Esophagus muscularis mucosa (tissue), 4 donors: ENCODE results near the gene KSR1. TPM values are rescaled to one million over a fixed set of nuclear protein-coding genes. Genes with fewer than 3 reads are reported as not detected.

ENCODE experiments used
- DNase-seq: peaks from one replicate; pipeline ENCODE4 v3.0.0-alpha.2; 2017; ENCODE audit errors: extremely low spot score
- H3K27ac ChIP-seq, 4 donors: fragments of 200-600 bp; sonication (generic); replicated peaks in 1 of 4; 1 replicate in 3 of 4; 2 replicates in 1 of 4; pipeline ENCODE4 v1.5.1; 2016 to 2019; ENCODE audit warnings: mild to moderate bottlenecking in 1 of 4
- H3K27me3 ChIP-seq, 4 donors: fragments of 200-600 bp; sonication (generic); one replicate each; pipeline versions ENCODE4 v1.5.1 to v1.6.0; 2016 to 2019
- H3K36me3 ChIP-seq, 4 donors: fragments of 200-600 bp; sonication (generic); one replicate each; pipeline ENCODE4 v1.5.1; 2016 to 2019
- H3K4me1 ChIP-seq, 4 donors: fragments of 200-600 bp; sonication (generic); one replicate each; pipeline ENCODE4 v1.5.1; 2016 to 2019
- H3K4me3 ChIP-seq, 4 donors: fragments of 200-600 bp; sonication (generic); 1 replicate in 2 of 4; 2 replicates in 2 of 4; pipeline ENCODE4 v1.5.1; 2016 to 2019; ENCODE audit warnings: mild to moderate bottlenecking in 4 of 4, moderate library complexity in 1 of 4
- H3K9me3 ChIP-seq, 4 donors: fragments of 200-600 bp; sonication (generic); 1 replicate in 3 of 4; 2 replicates in 1 of 4; pipeline ENCODE4 v1.5.1; 2016 to 2019
- EP300 ChIP-seq: sonication (generic); formaldehyde crosslinking; IDR thresholded peaks from one replicate; pipeline ENCODE4 v1.6.1; 2017; ENCODE audit warnings: antibody characterized with exemption
- POLR2A ChIP-seq: fragments of 450-650 bp; IDR thresholded peaks from one replicate; pipeline ENCODE4 v1.6.1; 2017; ENCODE audit warnings: antibody characterized with exemption, moderate library complexity, mild to moderate bottlenecking, low read depth
- POLR2AphosphoS5 ChIP-seq, 2 donors: sonication (generic); formaldehyde crosslinking; IDR thresholded peaks; one replicate each; pipeline ENCODE4 v1.6.1; 2017; ENCODE audit warnings: antibody characterized with exemption in 2 of 2
- WGBS: methylation state at CpG from one replicate; pipeline ENCODE4 v1.1.5; 2018; 5-methylcytosine and 5-hydroxymethylcytosine counted together
- intact Hi-C: fragments of 100-400 bp; cut with DNase I; formaldehyde crosslinking; loops from one replicate; pipeline ENCODE4 v1.15.1; 2023
- total RNA-seq, 4 donors: library from RNA; depleted of rRNA; stranded (reverse); fragments of >200 nt; gene quantifications; one replicate each; pipeline versions ENCODE4 v1.1.0 to v1.2.1, GENCODE V29; 2016
- TF ChIP-seq, protein P1 (sequence below), 3 experiments: fragments of 200-600 bp in 2 of 3; fragments of 450-650 bp in 1 of 3; sonication (generic) in 2 of 3; IDR thresholded peaks; one replicate each; pipeline ENCODE4 v1.5.1; 2017 to 2019; ENCODE audit warnings: antibody characterized with exemption in 3 of 3, mild to moderate bottlenecking in 2 of 3, moderate library complexity in 1 of 3

The KSR1 gene
- total RNA-seq, 4 donors from 2014 or later, result 13.3 to 18.9 (median 13.7) TPM

DNA sequence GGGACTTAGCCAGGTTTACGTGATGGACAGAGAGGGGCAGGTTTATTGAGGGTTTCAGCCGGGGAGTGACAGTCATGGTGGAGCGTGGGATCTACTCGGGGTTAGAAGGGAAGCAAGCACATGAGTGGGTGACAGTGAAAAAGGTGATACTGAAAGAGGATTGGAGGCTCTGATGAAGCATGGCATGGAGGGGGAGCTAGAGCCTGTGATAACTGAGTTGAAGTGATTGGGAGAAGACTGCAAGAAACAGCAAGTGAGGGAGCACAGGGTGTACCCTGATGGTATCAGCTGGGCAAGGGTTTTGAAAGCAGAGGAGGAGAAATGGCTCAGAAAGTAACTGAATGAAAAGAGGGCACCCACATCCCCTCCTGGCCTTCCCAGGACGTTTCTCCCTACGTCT, 6.7 kb upstream of the KSR1 start:
- H3K4me3 ChIP-seq, result no peak overlapping the region
- WGBS, result 91% methylated on average over 6 of the region's 6 CpGs
- intact Hi-C loops, result loop anchor here (5.0 kb wide), 1 partner anchor 87 kb away; no protein-coding TSS in a partner anchor
- H3K27me3 ChIP-seq, result no peaks in the 10 kb centered on the region
- no peak overlapping the region for H3K27ac ChIP-seq
- H3K9me3 ChIP-seq, result no peaks in the 10 kb centered on the region
- H3K36me3 ChIP-seq, result no peaks in the 10 kb centered on the region
- no peaks in the 10 kb centered on the region for H3K4me1 ChIP-seq
- TF ChIP-seq, protein P1, sequence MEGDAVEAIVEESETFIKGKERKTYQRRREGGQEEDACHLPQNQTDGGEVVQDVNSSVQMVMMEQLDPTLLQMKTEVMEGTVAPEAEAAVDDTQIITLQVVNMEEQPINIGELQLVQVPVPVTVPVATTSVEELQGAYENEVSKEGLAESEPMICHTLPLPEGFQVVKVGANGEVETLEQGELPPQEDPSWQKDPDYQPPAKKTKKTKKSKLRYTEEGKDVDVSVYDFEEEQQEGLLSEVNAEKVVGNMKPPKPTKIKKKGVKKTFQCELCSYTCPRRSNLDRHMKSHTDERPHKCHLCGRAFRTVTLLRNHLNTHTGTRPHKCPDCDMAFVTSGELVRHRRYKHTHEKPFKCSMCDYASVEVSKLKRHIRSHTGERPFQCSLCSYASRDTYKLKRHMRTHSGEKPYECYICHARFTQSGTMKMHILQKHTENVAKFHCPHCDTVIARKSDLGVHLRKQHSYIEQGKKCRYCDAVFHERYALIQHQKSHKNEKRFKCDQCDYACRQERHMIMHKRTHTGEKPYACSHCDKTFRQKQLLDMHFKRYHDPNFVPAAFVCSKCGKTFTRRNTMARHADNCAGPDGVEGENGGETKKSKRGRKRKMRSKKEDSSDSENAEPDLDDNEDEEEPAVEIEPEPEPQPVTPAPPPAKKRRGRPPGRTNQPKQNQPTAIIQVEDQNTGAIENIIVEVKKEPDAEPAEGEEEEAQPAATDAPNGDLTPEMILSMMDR (IDR thresholded peaks at IDR 0.05), result no peak
- no peak for TF ChIP-seq POLR2AphosphoS5 (IDR thresholded peaks at IDR 0.05)
- no peak for TF ChIP-seq POLR2A
- no peak for TF ChIP-seq EP300
- no peak for DNase-seq

DNA sequence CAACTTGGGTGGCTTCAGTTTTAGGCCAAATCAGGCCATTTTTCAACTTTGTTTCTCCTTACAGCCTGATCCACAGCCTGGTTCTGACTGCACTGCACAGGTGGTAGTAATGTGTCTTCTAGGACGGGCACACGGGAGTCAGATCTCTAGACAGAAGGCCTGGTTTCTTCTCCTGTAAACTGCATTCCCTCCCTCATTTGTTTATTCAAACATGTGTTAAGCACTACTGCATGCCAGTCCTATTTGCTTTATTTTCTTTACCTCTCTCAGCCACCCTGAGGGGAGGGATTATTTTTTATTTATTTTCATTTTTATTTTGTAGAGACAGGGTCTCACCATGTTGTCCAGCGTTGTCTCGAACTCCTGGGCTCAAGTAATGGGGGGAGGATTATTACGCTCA, 6.3 kb upstream of the KSR1 start:
- 85% methylated on average over 5 of the region's 5 CpGs for WGBS
- TF ChIP-seq POLR2A (no peak), POLR2AphosphoS5 (IDR thresholded peaks at IDR 0.05) (no peak), EP300 (no peak)
- TF ChIP-seq, protein P1 (IDR thresholded peaks at IDR 0.05), result no peak
- Histone ChIP-seq H3K27me3 (no peaks in the 10 kb centered on the region), H3K4me1 (no peaks in the 10 kb centered on the region), H3K27ac (no peak overlapping the region), H3K9me3 (no peaks in the 10 kb centered on the region), H3K36me3 (no peaks in the 10 kb centered on the region), H3K4me3 (no peak overlapping the region)
- intact Hi-C loops, result loop anchor here (5.0 to 10.0 kb wide), 2 partner anchors 88 to 215 kb away; no protein-coding TSS in a partner anchor
- DNase-seq, result no peak

DNA sequence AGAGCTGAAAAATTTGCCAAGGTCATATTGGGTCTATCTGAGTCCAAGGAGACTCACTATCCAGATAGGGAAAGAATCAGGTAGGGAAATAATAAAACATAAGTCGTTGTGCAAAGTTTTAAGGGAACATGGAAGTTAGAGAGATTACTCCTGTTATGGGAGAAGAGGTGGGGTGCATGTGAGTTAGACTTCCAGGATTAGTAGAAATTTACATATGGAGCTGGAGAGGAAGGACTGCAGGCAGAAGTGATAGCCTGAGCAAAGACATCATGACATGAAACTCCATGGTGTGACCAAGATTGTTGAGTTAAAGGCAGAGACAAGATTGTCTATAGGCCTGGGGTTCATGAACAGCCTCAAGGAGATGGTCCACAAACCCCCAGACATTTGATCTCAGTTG, 5.8 kb upstream of the KSR1 start:
- intact Hi-C loops, result loop anchor here (10.0 kb wide), 1 partner anchor 216 kb away; no protein-coding TSS in a partner anchor
- Histone ChIP-seq H3K27ac (no peak overlapping the region), H3K36me3 (no peaks in the 10 kb centered on the region), H3K27me3 (no peaks in the 10 kb centered on the region), H3K4me3 (no peak overlapping the region), H3K9me3 (no peaks in the 10 kb centered on the region), H3K4me1 (peaks cover 0 to 2% (median under 1%) of the 10 kb centered on the region in 4 donors)
- no peak for TF ChIP-seq POLR2AphosphoS5 (IDR thresholded peaks at IDR 0.05)
- TF ChIP-seq, protein P1 (IDR thresholded peaks at IDR 0.05), result no peak
- TF ChIP-seq EP300, result no peak
- no peak for TF ChIP-seq POLR2A
- WGBS, result 89% methylated on average over 1 of the region's 1 CpG
- DNase-seq, result no peak

DNA sequence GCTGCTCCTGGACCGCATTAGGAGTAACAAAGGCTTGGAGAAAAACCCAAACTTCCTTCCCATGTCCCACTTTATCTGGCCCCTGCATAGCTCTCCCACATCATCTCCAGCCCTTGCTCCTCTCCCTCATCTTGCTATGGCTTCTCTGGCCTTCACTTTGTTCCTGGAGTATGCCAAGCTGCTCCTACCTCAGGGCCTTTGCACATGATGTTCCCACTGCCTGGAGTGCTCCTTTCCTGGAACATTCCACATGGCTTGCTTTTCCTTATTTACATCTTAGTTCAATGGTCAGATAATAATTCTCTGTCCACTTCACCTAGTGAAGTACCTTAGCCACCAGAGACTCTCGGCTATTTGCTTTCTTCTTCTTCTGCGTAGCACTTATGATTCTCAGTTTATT, 4.3 kb upstream of the KSR1 start:
- H3K4me3 ChIP-seq, result no peak overlapping the region
- DNase-seq, result no peak
- H3K36me3 ChIP-seq, result no peaks in the 10 kb centered on the region
- peaks cover 3 to 10% (median 9%) of the 10 kb centered on the region in 4 donors for H3K4me1 ChIP-seq
- no peak overlapping the region for H3K27ac ChIP-seq
- no peaks in the 10 kb centered on the region for H3K27me3 ChIP-seq
- H3K9me3 ChIP-seq, result no peaks in the 10 kb centered on the region
- TF ChIP-seq POLR2AphosphoS5 (IDR thresholded peaks at IDR 0.05), result no peak
- no peak for TF ChIP-seq POLR2A
- no peak for TF ChIP-seq EP300
- 96% methylated on average over 3 of the region's 3 CpGs for WGBS
- intact Hi-C loops, result loop anchor here (10.0 kb wide), 1 partner anchor 217 kb away; no protein-coding TSS in a partner anchor

DNA sequence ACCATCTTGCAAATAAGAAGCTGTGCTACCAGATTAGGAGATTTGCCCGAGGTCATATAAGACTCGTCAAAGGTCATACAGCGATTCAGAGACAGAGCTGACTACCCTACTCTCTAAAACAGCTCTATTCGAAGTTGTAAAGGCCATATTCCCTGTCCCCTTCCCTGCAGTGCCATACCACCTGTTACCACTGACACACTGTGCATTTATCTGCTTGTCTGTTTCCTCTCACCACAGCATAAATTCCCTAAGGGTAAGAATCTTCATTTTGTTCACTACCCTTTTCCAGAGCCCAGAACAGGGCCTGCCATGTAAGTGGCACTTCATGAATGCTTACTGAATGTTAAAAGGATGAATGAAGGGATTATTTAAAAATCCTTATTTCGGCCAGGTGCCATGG, 3.4 kb upstream of the KSR1 start:
- DNase-seq, result no peak
- no peaks in the 10 kb centered on the region for H3K9me3 ChIP-seq
- no peaks in the 10 kb centered on the region for H3K27me3 ChIP-seq
- no peaks in the 10 kb centered on the region for H3K36me3 ChIP-seq
- 72% methylated on average over 5 of the region's 5 CpGs for WGBS
- intact Hi-C loops, result loop anchor here (10.0 kb wide), 1 partner anchor 218 kb away; no protein-coding TSS in a partner anchor
- peaks cover 12 to 20% (median 18%) of the 10 kb centered on the region in 4 donors for H3K4me1 ChIP-seq
- no peak for TF ChIP-seq EP300
- TF ChIP-seq, protein P1 (IDR thresholded peaks at IDR 0.05), result no peak
- no peak for TF ChIP-seq POLR2AphosphoS5 (IDR thresholded peaks at IDR 0.05)
- TF ChIP-seq POLR2A, result no peak
- H3K27ac ChIP-seq, result no peak overlapping the region
- no peak overlapping the region for H3K4me3 ChIP-seq
